GM12891 (cell line): Measurements from ENCODE around the gene KLHL25.

Source experiments
- POLR2A ChIP-seq: IDR thresholded peaks from 2 replicates; pipeline ENCODE4 v1.6.1; 2011; ENCODE audit warnings: low read depth, low read length, control low read depth
- POLR2AphosphoS5 ChIP-seq: IDR thresholded peaks from 2 replicates; pipeline ENCODE4 v1.6.1; 2011; ENCODE audit warnings: low read depth, low read length, control low read depth
- SPI1 ChIP-seq: IDR thresholded peaks from 2 replicates; pipeline ENCODE4 v1.6.1; 2011; ENCODE audit warnings: low read depth, low read length, control low read depth
- TAF1 ChIP-seq: IDR thresholded peaks from 2 replicates; pipeline ENCODE4 v1.6.1; 2011; ENCODE audit warnings: low read depth, low read length, control low read depth

GRCh38 chr15:85722374-85723152, 72.2 kb downstream of the KLHL25 start:
- TF ChIP-seq SPI1 (no peak), TAF1 (no peak), POLR2A (no peak), POLR2AphosphoS5 (no peak)
